Loucy (cell line): ENCODE data around the gene ZBED4.

ENCODE experiments used
- H2AFZ ChIP-seq: fragments of 200-600 bp; sonication (generic); 2 replicates; pipeline ENCODE4 v1.6.0; 2016; ENCODE audit warnings: antibody characterized with exemption, mild to moderate bottlenecking, low read length, moderate library complexity
- H3F3A ChIP-seq: fragments of 200-600 bp; 2 replicates; pipeline ENCODE4 v1.6.0; 2016; ENCODE audit warnings: antibody characterized with exemption, low read depth, mild to moderate bottlenecking
- H3K27me3 ChIP-seq: fragments of 200-600 bp; sonication (generic); 2 replicates; pipeline ENCODE4 v1.6.1; 2014; ENCODE audit warnings: low read length, mild to moderate bottlenecking; ENCODE audit not compliant: insufficient read depth, poor library complexity, severe bottlenecking
- H3K36me3 ChIP-seq: fragments of 200-600 bp; sonication (generic); 2 replicates; pipeline ENCODE4 v1.6.1; 2016; ENCODE audit warnings: low read length; ENCODE audit not compliant: insufficient read depth
- H3K4me1 ChIP-seq: fragments of 200-600 bp; sonication (generic); 2 replicates; pipeline ENCODE4 v1.5.1; 2014; ENCODE audit warnings: low read length, mild to moderate bottlenecking; ENCODE audit not compliant: insufficient read depth, poor library complexity, severe bottlenecking
- H3K4me2 ChIP-seq: fragments of 200-600 bp; sonication (generic); 2 replicates; pipeline ENCODE4 v1.6.0; 2014; ENCODE audit warnings: antibody characterized with exemption, low read length, low read depth, mild to moderate bottlenecking; ENCODE audit not compliant: poor library complexity, severe bottlenecking
- H3K4me3 ChIP-seq: fragments of 200-600 bp; sonication (generic); 2 replicates; pipeline ENCODE4 v1.5.1; 2014; ENCODE audit warnings: low read length, mild to moderate bottlenecking, mixed read lengths; ENCODE audit not compliant: poor library complexity, severe bottlenecking
- H3K79me2 ChIP-seq: fragments of 200-600 bp; sonication (generic); 2 replicates; pipeline ENCODE4 v1.6.1; 2014; ENCODE audit warnings: low read length; ENCODE audit not compliant: insufficient read depth
- H3K9ac ChIP-seq: fragments of 200-600 bp; sonication (generic); 2 replicates; pipeline ENCODE4 v1.6.0; 2014; ENCODE audit warnings: mild to moderate bottlenecking, low read depth, low read length, moderate library complexity; ENCODE audit not compliant: poor library complexity, severe bottlenecking
- H3K9me2 ChIP-seq: fragments of 200-600 bp; sonication (generic); replicated peaks from 2 replicates; pipeline ENCODE4 v1.6.1; 2016; ENCODE audit warnings: low read depth, low read length, mixed read lengths
- H3K9me3 ChIP-seq: fragments of 200-600 bp; sonication (generic); 2 replicates; pipeline ENCODE4 v1.6.1; 2014; ENCODE audit warnings: mild to moderate bottlenecking, antibody characterized with exemption, low read length, low read depth; ENCODE audit not compliant: insufficient read depth
- H4K20me1 ChIP-seq: fragments of 200-600 bp; sonication (generic); 2 replicates; pipeline ENCODE4 v1.6.0; 2014; ENCODE audit warnings: antibody characterized with exemption, low read length, mild to moderate bottlenecking; ENCODE audit not compliant: insufficient read depth, poor library complexity, severe bottlenecking
- EZH2phosphoT487 ChIP-seq: fragments of 200-600 bp; IDR thresholded peaks from 2 replicates; pipeline ENCODE4 v1.6.1; 2018; ENCODE audit warnings: antibody characterized with exemption, mild to moderate bottlenecking, moderate library complexity, borderline replicate concordance
- TF ChIP-seq, protein P1 (sequence below): fragments of 200-600 bp; sonication (generic); conservative IDR thresholded peaks from 2 replicates; pipeline ENCODE4 v1.5.1; 2014; ENCODE audit warnings: mild to moderate bottlenecking, antibody characterized with exemption, low read length

ZBED4 gene

DNA sequence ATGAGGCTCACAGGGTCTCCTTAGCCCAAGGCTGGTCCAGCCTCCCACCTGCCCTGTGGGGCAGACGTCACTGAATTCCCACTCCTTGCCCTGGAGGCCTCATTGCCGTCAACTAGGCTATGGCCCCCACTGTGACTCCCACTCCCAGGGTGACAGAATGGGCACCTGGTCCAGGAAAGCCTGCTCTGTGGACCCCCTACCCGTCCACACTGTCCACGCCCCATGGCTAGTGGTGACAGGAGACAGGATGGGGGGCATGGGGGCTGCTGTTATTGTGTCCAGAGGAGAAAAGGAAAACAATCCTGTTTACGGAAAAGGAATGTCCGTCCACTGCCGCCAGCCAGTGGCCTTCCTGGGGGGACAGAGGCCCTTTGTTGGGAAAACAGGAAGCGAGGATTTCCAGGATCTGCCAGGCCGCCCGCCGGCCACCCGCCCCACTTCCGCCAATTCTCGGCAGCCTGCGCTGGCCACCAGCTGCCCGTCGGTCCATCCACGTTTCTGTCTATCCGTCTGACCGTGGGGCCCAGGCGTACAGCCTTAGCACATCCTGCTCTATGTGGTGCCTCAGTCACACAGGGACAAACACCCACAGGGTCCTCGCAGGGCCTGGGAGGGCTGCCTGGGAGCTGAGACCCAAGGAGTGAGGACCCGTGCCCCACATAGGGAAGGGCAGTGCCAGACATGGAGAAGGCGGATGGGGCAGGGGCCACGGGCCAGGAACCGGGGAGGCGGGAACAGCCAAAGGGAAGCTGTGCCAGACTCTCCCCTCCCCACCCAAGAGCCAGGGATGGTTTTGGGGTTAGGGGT lies 84.3 kb downstream of the ZBED4 start:
- H3K9ac ChIP-seq = peak overlapping the region; percentile 82

DNA sequence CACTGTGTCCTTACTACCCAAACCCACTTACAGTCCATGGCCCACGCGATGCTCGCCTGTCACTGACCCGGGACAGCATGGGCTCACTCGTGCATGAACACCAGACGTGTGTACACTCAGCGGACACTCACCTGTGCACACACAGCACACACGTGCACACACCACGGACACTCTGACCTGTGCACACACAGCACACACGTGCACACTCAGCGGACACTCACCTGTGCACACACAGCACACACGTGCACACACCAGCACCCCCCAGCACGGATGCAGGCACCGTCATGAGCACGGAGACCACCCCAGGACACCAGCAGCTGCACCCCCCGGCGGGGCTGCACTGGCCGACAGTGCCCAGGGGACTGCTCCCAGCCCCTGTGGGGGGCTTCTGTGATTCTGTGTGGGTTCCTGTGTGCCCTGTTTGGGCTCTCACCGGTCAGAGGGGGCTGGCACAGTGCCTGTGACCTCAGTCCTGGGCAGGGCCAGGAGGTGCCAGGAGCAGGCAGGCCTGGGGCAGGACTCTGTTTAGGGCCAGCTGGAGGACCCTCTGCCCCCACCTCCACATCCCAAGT lies 85.0 kb downstream of the ZBED4 start:
- H3K4me3 ChIP-seq = no peak overlapping the region
- H3F3A ChIP-seq = peaks cover 2% of the 10 kb centered on the region; the same call in 1 of the 2 replicates
- TF ChIP-seq, protein P1, sequence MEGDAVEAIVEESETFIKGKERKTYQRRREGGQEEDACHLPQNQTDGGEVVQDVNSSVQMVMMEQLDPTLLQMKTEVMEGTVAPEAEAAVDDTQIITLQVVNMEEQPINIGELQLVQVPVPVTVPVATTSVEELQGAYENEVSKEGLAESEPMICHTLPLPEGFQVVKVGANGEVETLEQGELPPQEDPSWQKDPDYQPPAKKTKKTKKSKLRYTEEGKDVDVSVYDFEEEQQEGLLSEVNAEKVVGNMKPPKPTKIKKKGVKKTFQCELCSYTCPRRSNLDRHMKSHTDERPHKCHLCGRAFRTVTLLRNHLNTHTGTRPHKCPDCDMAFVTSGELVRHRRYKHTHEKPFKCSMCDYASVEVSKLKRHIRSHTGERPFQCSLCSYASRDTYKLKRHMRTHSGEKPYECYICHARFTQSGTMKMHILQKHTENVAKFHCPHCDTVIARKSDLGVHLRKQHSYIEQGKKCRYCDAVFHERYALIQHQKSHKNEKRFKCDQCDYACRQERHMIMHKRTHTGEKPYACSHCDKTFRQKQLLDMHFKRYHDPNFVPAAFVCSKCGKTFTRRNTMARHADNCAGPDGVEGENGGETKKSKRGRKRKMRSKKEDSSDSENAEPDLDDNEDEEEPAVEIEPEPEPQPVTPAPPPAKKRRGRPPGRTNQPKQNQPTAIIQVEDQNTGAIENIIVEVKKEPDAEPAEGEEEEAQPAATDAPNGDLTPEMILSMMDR = no peak
- no peak for TF ChIP-seq EZH2phosphoT487
- peaks cover 29% of the 10 kb centered on the region for H3K4me1 ChIP-seq
- no peaks in the 10 kb centered on the region for H4K20me1 ChIP-seq
- no peaks in the 10 kb centered on the region for H3K79me2 ChIP-seq
- H3K9ac ChIP-seq = no peak overlapping the region
- no peaks in the 10 kb centered on the region for H3K36me3 ChIP-seq
- H2AFZ ChIP-seq = no peak overlapping the region
- no peaks in the 10 kb centered on the region for H3K27me3 ChIP-seq
- H3K9me3 ChIP-seq = no peaks in the 10 kb centered on the region
- H3K9me2 ChIP-seq = no peaks in the 10 kb centered on the region
- H3K4me2 ChIP-seq = no peak overlapping the region

More for the DNA sequence above, 84.3 kb downstream of the ZBED4 start:
- Histone ChIP-seq H3K27me3 (no peaks in the 10 kb centered on the region), H3K36me3 (no peaks in the 10 kb centered on the region), H3K79me2 (no peaks in the 10 kb centered on the region), H4K20me1 (no peaks in the 10 kb centered on the region), H3K4me3 (no peak overlapping the region), H3K9me2 (no peaks in the 10 kb centered on the region), H3K4me1 (peaks cover 36% of the 10 kb centered on the region), H3F3A (peaks cover 9% of the 10 kb centered on the region; the same call in 1 of the 2 replicates), H3K4me2 (peak overlapping the region; percentile 90), H3K9me3 (no peaks in the 10 kb centered on the region), H2AFZ (no peak overlapping the region)
- TF ChIP-seq, protein P1 = no peak
- TF ChIP-seq EZH2phosphoT487 = no peak
